Suprapubic skin (tissue), 3 donors: Measurements from ENCODE around the gene FAM193A.

Experiments used
- EP300 ChIP-seq: sonication (generic); formaldehyde crosslinking; IDR thresholded peaks from one replicate; pipeline ENCODE4 v1.6.1; 2017; ENCODE audit warnings: antibody characterized with exemption
- POLR2A ChIP-seq, 2 donors: fragments of 450-650 bp; IDR thresholded peaks; one replicate each; pipeline ENCODE4 v1.6.1; 2017; ENCODE audit warnings: antibody characterized with exemption in 2 of 2, mild to moderate bottlenecking in 2 of 2, moderate library complexity in 2 of 2
- TF ChIP-seq, protein P1 (sequence below), 2 donors: fragments of 200-600 bp in 1 of 2; fragments of 450-650 bp in 1 of 2; sonication (generic) in 1 of 2; IDR thresholded peaks; one replicate each; pipeline ENCODE4 v1.5.1; 2016 to 2019; ENCODE audit warnings: antibody characterized with exemption in 2 of 2, mild to moderate bottlenecking in 1 of 2, moderate library complexity in 1 of 2

DNA sequence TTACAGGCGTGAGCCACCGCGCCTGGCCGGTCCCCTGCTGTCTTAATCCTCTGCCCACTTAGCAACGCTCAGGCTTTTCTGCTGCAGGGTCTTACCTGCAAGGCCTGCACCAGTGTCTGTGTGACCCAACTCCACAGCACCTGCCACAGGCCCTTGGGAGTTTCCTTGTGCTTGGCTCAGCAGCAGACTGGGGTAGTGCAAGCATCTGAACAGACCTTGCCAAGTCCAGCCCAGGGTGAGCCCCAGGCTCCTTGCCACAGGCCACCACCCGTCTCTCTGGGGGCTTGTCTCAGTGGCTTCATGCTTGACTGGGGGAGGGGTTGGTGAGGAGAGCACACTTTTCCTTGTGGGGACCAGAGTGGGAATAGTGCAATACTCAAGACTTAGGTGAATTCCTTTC lies 87.0 kb downstream of the FAM193A start:
- TF ChIP-seq, protein P1, sequence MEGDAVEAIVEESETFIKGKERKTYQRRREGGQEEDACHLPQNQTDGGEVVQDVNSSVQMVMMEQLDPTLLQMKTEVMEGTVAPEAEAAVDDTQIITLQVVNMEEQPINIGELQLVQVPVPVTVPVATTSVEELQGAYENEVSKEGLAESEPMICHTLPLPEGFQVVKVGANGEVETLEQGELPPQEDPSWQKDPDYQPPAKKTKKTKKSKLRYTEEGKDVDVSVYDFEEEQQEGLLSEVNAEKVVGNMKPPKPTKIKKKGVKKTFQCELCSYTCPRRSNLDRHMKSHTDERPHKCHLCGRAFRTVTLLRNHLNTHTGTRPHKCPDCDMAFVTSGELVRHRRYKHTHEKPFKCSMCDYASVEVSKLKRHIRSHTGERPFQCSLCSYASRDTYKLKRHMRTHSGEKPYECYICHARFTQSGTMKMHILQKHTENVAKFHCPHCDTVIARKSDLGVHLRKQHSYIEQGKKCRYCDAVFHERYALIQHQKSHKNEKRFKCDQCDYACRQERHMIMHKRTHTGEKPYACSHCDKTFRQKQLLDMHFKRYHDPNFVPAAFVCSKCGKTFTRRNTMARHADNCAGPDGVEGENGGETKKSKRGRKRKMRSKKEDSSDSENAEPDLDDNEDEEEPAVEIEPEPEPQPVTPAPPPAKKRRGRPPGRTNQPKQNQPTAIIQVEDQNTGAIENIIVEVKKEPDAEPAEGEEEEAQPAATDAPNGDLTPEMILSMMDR (IDR thresholded peaks at IDR 0.05), result no peak
- TF ChIP-seq POLR2A (IDR thresholded peaks at IDR 0.05) (no peak), EP300 (no peak)
